HepG2 (cell line): ENCODE measurements around the gene DHFR. TPM values are rescaled to one million over a fixed set of nuclear protein-coding genes. Genes with fewer than 3 reads are reported as not detected.

Source experiments
- ESRRA ChIP-seq: sonication (generic); formaldehyde crosslinking; IDR thresholded peaks from 2 replicates; pipeline ENCODE4 v1.5.1; 2020; ENCODE audit warnings: mild to moderate bottlenecking, low read depth, missing genetic modification reagents
- HDAC2 ChIP-seq: sonication (generic); formaldehyde crosslinking; IDR thresholded peaks from 2 replicates; pipeline ENCODE4 v1.4.0; 2020; ENCODE audit warnings: missing genetic modification reagents
- HNF4G ChIP-seq, 2 experiments: sonication (generic) in 1 of 2; formaldehyde crosslinking in 1 of 2; IDR thresholded peaks; 2 replicates each; pipeline versions ENCODE4 v1.4.0 to v1.6.1; 2011 to 2020; ENCODE audit warnings: borderline replicate concordance in 2 of 2, low read depth in 2 of 2, mild to moderate bottlenecking in 2 of 2, low read length in 1 of 2, missing genetic modification reagents in 1 of 2, moderate library complexity in 1 of 2
- NFIC ChIP-seq: IDR thresholded peaks from 2 replicates; pipeline ENCODE4 v1.6.1; 2012; ENCODE audit warnings: mild to moderate bottlenecking, low read length, inconsistent platforms
- SIX4 ChIP-seq: sonication (generic); formaldehyde crosslinking; IDR thresholded peaks from 2 replicates; pipeline ENCODE4 v1.4.0; 2020; ENCODE audit warnings: missing genetic modification reagents
- YY1 ChIP-seq: IDR thresholded peaks from 2 replicates; pipeline ENCODE4 v1.6.1; 2011; ENCODE audit warnings: low read length, low read depth, moderate library complexity, mild to moderate bottlenecking; ENCODE audit not compliant: insufficient read depth, insufficient replicate concordance
- ZFP1 ChIP-seq: IDR thresholded peaks from 2 replicates; pipeline ENCODE4 v1.6.1; 2016
- ZGPAT ChIP-seq: IDR thresholded peaks from 2 replicates; pipeline ENCODE4 v1.6.1; 2016; ENCODE audit warnings: mild to moderate bottlenecking
- ZNF292 ChIP-seq: sonication (generic); formaldehyde crosslinking; IDR thresholded peaks from 2 replicates; pipeline ENCODE4 v1.8.1; 2022; ENCODE audit warnings: mild to moderate bottlenecking, low read depth, missing genetic modification reagents, borderline replicate concordance
- ZNF318 ChIP-seq: sonication (generic); formaldehyde crosslinking; IDR thresholded peaks from 2 replicates; pipeline ENCODE4 v1.4.0; 2020; ENCODE audit warnings: mild to moderate bottlenecking, missing genetic modification reagents
- ZNF329 ChIP-seq: sonication (generic); formaldehyde crosslinking; IDR thresholded peaks from 2 replicates; pipeline ENCODE4 v1.9.0; 2021; ENCODE audit warnings: low read depth, mild to moderate bottlenecking, missing genetic modification reagents
- ZNF644 ChIP-seq: IDR thresholded peaks from 2 replicates; pipeline ENCODE4 v1.6.1; 2016; ENCODE audit warnings: low read depth
- polyA plus RNA-seq, 8 experiments: library from polyadenylated mRNA; depleted of rRNA in 3 of 8; stranded (reverse) in 7 of 8; unstranded in 1 of 8; fragments of >200 nt; fragmentation: Illumina TruSeq in 4 of 8; extraction: Trizol in 4 of 8; gene quantifications; 2 replicates each; pipeline versions ENCODE4 v1.2.1 to v1.2.3, GENCODE V29; 2011 to 2016; ENCODE audit warnings: low read depth in 4 of 8, missing spikeins in 1 of 8, mixed read lengths in 1 of 8; ENCODE audit not compliant: insufficient read depth in 1 of 8
- total RNA-seq, 5 experiments: library from RNA; depleted of rRNA; stranded (reverse); fragments of >200 nt; fragmentation: Illumina TruSeq; extraction: Trizol; gene quantifications; 2 replicates each; pipeline ENCODE4 v1.2.3, GENCODE V29; 2016; ENCODE audit warnings: low read depth in 1 of 5
- TF ChIP-seq, protein P1 (sequence below): IDR thresholded peaks from 2 replicates; pipeline ENCODE4 v1.4.0; 2020; ENCODE audit warnings: mild to moderate bottlenecking, missing genetic modification reagents
- TF ChIP-seq, protein P2 (sequence below): sonication (generic); formaldehyde crosslinking; IDR thresholded peaks from 2 replicates; pipeline ENCODE4 v1.4.0; 2020; ENCODE audit warnings: mild to moderate bottlenecking, missing genetic modification reagents

The DHFR gene
- total and polyA plus RNA-seq, 2 of the 13 experiments (the other 11 are each of a cell fraction or from before 2014, with no cell fraction given): 22.8 to 59.0 TPM

DNA sequence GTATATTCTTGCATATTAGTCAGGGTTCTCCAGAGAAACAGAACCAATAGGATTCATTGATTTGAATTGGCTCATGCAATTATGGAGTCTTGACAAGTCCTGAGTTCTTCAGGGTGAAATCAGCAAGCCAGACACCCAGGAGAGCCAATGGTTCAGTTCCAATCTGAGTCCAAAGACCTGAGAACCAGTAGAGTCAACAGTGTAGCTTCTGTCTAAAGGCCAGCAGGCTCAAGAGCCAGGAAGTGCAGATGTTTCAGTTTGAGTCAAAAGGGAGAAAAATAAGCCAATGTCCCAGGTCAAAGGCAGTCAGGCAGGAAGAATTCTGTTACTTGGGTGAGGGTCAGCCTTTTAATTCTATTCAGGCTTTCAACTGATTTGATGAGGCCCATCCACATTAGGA is 47.0 kb downstream of the DHFR start (continued):
- TF ChIP-seq ZNF318 (CRISPR knock-in tag) (no peak), ESRRA (CRISPR knock-in tag) (no peak), YY1 (no peak), NFIC (no peak), SIX4 (no peak), ZFP1 (no peak), ZNF329 (CRISPR knock-in tag) (no peak), HDAC2 (CRISPR knock-in tag) (peak; percentile 40; the same call in 1 of the 2 replicates), HNF4G (IDR thresholded peaks at IDR 0.05; ENCODE audit: borderline replicate concordance, low read depth, low read length) (peak; percentile 15; the same call in 1 of the 2 replicates), HNF4G (CRISPR knock-in tag; IDR thresholded peaks at IDR 0.05; ENCODE audit: borderline replicate concordance, low read depth) (peak; percentile 58; the same call in 1 of the 2 replicates), ZGPAT (CRISPR knock-in tag) (peak; percentile 32; the same call in 1 of the 2 replicates), ZNF644 (CRISPR knock-in tag) (peak; percentile 95), ZNF292 (CRISPR knock-in tag) (peak; percentile 82; the same call in 1 of the 2 replicates)
- TF ChIP-seq, protein P1, sequence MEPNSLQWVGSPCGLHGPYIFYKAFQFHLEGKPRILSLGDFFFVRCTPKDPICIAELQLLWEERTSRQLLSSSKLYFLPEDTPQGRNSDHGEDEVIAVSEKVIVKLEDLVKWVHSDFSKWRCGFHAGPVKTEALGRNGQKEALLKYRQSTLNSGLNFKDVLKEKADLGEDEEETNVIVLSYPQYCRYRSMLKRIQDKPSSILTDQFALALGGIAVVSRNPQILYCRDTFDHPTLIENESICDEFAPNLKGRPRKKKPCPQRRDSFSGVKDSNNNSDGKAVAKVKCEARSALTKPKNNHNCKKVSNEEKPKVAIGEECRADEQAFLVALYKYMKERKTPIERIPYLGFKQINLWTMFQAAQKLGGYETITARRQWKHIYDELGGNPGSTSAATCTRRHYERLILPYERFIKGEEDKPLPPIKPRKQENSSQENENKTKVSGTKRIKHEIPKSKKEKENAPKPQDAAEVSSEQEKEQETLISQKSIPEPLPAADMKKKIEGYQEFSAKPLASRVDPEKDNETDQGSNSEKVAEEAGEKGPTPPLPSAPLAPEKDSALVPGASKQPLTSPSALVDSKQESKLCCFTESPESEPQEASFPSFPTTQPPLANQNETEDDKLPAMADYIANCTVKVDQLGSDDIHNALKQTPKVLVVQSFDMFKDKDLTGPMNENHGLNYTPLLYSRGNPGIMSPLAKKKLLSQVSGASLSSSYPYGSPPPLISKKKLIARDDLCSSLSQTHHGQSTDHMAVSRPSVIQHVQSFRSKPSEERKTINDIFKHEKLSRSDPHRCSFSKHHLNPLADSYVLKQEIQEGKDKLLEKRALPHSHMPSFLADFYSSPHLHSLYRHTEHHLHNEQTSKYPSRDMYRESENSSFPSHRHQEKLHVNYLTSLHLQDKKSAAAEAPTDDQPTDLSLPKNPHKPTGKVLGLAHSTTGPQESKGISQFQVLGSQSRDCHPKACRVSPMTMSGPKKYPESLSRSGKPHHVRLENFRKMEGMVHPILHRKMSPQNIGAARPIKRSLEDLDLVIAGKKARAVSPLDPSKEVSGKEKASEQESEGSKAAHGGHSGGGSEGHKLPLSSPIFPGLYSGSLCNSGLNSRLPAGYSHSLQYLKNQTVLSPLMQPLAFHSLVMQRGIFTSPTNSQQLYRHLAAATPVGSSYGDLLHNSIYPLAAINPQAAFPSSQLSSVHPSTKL (CRISPR knock-in tag): peak; percentile 33; the same call in 1 of the 2 replicates
- TF ChIP-seq, protein P2, sequence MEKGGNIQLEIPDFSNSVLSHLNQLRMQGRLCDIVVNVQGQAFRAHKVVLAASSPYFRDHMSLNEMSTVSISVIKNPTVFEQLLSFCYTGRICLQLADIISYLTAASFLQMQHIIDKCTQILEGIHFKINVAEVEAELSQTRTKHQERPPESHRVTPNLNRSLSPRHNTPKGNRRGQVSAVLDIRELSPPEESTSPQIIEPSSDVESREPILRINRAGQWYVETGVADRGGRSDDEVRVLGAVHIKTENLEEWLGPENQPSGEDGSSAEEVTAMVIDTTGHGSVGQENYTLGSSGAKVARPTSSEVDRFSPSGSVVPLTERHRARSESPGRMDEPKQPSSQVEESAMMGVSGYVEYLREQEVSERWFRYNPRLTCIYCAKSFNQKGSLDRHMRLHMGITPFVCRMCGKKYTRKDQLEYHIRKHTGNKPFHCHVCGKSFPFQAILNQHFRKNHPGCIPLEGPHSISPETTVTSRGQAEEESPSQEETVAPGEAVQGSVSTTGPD (CRISPR knock-in tag): no peak
